T-helper 1 cell treated with Interleukin-12 subunit alpha and Interleukin-12 subunit beta and Interleukin-4 antibody, amounts not matched to agents 30 ng/mL and 1 ng/mL, for 36 hours (primary cell): ENCODE measurements around the gene NEU4. TPM values are rescaled to one million over a fixed set of nuclear protein-coding genes. Genes with fewer than 3 reads are reported as not detected.
"Not testable (repeated sequence)": the region's sequence is repeated elsewhere in the genome, so short reads cannot be mapped to it uniquely, and the experiment has no call there.

Source experiments
- intact Hi-C: fragments of 100-400 bp; cut with micrococcal nuclease; formaldehyde crosslinking; loops from one replicate; pipeline ENCODE4 v1.15.1; 2024
- total RNA-seq: library from RNA; stranded (reverse); gene quantifications from 2 replicates; pipeline ENCODE4 v1.2.3, GENCODE V29; 2022

The NEU4 gene
- total RNA-seq, 1 donor from 2014 or later, result 0.29 TPM

DNA sequence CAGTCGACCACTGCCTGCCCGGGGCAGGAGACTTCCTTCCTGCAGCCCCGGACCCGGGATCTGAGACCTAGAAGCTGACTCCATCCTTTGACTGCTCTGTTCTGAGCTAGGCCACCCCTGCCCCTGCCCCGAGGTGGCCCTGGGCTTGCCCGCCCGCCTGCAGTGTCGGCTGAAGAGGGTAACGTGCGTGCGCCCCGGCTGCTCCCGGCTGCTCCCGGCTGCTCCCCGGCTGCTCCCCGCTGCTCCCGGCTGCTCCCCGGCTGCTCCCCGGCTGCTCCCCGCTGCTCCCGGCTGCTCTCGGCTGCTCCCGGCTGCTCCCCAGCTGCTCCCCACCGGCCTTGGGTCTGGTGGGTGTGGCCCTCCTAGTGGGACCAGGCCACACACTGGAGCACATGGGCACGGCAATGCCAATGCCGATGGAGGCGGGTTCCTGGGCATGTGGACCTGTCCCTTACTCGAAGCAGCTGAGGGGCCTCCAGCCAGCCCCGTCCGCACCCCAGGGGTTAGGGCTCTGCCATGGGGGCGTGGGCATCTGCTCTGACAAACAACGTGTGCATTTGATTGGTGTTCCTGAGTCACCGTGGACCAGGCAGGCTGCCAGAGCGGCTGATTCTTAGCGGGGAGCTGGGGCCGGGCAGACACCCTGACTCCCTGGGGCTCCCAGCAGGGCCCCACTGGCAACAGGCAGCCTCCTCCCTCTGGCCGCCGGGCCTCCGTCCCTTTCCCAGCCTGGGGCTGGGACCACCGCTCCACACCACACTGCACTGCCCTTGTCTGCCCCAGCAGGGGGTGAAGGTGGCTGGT, 34.4 kb upstream of the NEU4 start:
- intact Hi-C loops, result no loop called here

DNA sequence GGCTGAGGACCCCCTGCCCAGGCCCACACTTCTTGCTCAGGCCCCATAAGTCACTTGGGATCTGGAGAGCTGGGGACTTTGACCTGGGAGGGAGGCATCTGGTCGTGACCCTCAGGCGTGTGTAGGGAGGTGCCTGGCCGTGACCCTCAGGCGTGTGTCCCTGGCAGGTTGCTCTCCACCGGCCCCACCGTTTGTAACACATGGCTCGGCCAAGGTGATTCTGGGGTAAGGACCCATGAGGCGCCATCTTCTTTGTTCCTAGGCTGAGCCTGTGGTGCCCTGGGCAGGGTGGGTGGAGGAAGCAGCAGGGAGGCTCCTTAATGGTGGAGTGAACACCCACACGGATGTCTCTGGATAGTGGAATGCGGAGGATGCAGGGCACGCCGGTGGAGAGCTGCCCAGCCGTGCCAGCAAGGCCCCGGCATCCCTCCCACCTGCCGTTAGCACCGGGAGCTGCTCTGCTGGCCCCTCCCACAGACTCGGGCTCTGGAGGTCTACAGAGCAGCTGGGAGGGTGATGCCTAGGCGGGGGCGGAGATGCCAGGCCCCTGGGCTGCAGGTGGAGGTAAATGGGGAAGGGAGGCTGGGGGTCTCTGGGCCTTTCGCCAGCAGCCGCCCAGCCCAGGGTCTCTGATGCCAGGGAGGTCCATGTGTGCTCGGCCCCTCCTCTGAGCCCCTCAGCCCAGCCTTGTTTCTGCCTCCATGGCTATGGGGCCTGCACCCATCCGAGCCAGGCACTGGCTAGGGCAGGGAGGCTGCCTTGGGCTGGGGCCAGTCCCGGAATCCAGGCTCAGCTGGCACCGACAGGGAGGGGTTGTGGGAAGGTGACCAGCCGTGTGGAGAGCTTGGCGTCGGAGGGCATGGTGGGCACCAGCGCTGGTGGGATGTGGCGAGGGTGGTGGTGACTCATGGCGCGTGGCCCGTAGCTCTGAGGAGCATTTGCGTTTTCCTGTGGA, 33.5 kb upstream of the NEU4 start:
- intact Hi-C loops, result no loop called here

DNA sequence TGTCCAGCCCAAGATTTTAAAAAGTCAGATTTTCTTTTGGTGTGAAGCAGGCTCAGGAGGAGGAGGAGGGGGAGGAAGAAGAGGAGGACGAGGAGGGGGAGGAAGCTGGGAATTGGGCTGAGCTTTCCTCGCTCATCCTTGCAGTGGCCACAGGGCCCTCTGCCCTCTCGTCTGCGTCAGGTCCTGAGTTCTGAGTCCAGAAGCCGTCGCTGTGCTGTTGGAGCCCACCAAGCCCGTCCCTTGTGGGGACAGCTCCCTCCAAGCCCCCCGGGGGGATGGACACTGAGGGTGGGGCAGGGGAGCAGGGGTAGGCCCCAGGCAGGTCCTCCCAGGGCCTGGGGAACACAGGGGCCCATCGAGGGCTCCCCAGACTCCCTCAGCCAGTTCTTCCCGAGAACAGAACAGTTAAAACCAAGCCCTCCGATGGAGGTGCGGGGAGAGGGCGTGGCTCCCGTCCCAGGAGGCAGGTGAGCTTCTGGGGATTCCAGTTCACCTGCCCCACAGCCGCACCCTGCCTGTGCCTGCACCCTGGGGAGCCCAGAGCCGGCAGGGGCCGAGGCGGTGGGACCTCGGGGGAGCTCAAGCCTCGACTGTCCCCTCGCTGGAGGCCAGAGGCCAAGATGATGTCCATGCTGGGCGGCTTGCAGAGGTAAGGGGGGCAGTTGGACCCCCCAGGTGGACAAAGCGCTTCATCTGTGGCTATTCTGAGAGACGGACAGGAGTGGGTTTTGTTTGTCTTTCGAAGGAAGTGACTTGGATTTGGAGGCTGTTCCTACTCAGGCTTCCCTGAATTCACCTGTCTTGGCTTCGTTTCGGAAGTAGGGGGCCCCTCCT, 32.4 kb upstream of the NEU4 start, which contains the start of gene GAL3ST2:
GAL3ST2 (plus strand) TSS at position 487 of the 834 bp plus-strand sequence; CDS start at position 621, 134 bp downstream.
- intact Hi-C loops, result no loop called here

DNA sequence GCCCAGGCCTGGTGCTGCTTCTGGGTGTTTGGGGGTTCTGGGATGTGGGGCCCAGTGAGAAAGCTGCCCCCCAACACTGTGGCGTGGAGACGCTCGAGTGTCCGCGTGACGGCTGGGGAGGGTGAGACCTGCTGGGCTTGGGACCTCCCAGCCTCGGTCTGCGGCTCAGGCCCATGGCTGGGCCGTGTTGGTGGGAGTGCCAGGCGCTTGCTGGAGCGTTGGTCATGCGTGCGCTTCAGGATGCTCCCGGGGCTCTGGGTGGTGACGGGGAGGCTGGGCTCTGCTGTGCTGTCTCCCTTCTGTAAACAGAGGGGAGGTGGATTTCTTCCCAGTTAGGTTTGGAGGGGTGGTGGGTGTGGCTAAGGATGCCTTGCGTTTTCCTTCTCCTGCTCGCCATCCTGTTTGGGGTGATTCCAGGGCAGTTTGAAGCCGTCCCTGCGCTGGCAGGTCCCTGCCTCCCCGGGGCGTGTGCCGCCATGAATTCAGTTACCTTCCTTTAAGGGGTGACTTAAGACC, 31.8 kb upstream of the NEU4 start:
- intact Hi-C loops, result no loop called here

DNA sequence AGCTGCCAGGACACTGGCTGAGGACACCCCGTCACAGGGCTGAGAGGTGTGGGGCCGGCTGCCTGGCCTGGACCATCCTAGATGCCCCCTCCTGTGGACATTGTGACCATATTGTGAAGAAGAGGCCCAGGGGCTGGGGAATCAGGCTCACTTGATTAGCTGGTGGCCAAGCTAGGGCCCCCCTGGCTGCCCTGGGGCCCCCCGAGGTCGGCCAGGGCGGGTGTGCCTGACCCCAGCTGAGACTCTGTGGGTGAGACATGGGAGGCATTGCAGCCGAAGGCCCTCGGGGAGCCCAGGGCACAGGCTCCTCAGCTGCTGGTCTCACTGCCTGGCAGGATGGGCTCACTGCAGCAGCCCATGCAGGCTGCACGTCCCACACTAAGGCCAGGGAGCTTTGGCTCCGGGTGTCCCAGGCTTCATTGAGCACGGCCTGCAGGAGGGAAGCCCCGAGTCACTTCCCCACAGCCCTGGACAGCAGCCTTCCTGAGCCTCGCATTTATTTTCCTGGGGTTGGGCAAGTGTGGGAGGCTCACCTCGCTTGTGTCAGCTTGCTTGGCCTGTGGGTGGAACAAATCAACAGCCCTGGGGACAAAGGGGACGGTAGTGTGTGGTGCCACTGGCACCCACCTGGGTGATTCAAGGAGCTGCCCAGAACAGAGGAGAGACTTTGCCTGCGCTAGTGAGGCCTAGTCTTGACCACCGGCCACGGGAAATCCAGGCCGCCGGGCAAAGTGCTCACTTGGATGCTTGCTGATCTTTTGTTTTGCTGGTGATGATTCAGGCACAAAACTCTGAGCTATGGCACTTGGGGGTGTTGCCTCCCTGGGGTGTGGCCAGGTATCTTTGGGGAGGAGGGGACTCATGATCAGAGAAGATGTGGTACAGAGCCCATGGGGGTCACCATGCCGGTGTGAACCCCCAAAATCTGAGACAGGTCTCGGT, 31.0 kb upstream of the NEU4 start:
- intact Hi-C loops, result no loop called here

DNA sequence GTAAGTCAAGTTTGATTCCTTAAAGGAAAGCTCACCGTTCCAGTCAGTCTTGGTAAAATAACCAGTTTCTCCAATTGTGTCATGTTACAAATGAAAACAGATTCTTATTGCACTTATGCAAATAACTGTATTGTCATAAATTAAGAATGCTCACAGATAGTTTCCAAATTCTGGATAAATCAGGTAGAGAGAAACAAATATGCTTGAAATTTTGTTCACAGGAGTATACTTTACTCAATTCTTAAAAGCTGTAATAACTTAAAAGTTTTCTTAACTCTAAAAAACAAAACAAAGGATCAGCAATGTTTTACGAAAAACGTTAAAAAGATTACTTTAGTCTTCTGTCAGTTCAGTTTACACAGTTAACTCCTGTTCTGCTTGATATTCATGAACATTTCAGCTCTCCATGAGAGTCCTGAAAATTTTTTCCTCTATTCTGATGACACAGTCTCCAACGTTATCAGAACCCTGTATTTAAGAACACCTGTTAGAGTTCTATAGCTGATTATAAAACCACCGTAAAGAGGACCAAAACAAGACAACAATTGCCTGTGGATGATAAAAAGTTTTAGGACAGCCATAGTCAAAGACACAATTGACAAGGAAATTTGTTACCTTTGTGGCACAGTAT, 27.9 kb upstream of the NEU4 start:
- intact Hi-C loops, result no loop called here

DNA sequence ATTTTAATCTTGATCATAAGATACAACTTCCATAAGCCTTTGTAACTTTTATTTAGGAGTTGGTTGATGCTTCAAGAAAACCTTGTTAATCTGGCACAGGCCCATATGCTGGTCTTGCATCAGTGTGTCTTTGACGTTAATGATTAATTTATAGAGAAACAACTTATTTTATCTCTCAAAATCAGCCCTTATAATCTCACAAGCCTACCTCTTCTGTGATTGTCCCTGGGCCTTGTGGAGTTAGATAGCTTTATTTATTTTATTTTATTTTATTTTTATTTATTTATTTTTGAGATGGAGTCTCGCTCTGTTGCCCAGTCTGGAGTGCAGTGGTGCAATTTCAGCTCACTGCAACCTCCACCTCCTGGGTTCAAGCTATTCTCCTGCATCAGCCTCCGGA, 26.9 kb upstream of the NEU4 start:
- intact Hi-C loops, result not testable (repeated sequence)

DNA sequence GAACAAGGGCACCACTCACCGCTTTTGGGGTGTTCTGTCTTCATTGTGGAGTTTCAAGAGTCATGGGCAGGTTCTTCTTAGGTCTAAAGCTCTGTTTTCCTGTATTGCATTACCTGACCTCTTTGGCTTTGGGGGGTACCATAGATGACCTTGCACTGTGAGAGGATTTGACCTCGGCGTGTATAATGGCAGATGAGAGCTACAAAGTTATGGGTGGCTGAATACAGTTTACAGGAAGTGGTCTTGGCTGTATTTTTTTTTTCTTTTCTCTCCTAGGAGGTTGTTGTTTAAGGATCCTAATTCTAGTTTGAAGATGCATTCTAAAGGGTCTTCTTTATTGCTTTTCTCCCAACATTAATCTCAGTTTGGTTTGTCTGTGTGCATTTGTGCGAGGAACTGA, 20.9 kb upstream of the NEU4 start:
- intact Hi-C loops, result no loop called here

DNA sequence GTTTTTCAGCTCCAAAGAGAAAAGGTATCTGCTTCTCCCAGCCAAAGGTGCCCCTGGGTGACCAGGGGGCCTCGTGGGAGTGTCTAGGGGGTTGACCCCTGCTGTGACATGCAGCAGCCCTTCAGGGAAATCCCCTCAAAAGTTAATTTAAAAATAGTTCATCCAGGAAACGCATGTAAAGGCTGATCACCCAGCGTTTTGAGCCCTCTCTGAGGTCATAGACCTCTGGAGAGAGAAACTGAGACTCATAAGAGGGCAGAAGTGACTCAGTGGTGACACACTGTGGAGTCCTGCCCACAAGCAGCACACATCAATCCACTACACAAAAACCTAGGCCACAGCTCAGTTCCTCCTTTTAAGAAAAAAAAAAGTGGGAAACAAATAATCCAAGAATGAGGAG, 20.4 kb upstream of the NEU4 start:
- intact Hi-C loops, result no loop called here

DNA sequence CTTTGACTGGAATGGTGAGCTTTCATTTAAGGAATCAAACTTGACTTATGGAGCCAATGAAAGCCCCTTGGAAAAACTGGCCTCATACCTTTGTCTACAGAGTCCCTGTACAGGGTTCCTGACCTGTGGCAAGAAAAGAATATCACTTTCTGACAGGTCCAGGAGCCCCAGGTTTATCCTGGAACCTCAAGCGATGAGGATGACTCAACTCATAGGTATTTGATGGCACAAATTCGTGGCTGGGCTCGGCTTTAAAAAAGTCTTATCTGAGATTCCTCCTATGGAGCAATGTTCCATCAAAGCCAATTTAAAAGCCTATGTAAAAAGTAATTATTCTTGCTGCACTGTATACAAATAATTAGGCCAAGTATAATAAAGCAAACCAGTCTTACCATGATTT, 17.6 kb upstream of the NEU4 start:
- intact Hi-C loops, result not testable (repeated sequence)

DNA sequence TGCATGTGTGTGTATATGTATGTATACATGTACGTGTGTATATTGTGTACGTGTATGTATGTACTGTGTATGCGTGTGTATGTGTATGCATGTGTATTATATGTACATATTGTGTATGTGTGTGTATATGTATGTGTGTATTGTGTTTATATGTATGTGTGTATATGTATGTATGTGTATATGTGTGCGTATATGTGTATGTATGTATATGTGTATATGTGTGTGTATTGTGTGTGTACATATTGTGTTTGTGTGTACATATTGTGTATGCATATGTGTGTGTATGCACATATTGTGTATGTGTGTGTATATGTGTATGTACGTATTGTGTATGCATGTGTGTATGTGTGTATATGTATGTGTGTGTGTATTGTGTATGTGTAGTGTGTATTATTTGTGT, 15.6 kb upstream of the NEU4 start:
- intact Hi-C loops, result no loop called here

DNA sequence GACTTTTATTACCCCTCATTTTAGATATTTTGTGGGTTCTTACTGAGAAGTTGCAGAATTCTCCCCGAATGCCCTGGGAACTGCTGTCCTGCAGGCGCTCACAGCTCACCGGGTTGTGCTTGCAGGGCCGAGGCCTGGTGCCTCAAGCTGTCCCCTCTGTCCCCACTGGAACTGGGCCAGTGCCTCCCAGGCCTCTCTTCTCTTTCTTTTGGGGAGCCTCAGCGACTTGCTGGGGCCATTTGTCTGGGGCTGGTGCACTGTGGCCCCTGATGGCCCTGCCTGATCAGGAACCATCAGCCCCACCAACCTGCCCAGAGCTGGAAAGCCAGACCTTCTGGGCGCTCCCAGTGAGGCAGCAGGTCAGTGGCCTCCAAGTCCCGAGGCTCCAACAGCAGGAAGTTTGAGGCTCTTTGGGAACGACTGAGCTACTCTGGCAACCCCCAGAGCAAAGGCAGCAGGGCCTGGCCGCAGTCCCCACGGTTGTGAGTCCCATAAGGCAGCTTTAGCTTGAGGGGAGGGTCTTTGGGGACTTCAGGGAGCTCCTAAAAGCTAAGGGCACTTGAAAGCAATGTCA, 14.7 kb upstream of the NEU4 start:
- intact Hi-C loops, result no loop called here

DNA sequence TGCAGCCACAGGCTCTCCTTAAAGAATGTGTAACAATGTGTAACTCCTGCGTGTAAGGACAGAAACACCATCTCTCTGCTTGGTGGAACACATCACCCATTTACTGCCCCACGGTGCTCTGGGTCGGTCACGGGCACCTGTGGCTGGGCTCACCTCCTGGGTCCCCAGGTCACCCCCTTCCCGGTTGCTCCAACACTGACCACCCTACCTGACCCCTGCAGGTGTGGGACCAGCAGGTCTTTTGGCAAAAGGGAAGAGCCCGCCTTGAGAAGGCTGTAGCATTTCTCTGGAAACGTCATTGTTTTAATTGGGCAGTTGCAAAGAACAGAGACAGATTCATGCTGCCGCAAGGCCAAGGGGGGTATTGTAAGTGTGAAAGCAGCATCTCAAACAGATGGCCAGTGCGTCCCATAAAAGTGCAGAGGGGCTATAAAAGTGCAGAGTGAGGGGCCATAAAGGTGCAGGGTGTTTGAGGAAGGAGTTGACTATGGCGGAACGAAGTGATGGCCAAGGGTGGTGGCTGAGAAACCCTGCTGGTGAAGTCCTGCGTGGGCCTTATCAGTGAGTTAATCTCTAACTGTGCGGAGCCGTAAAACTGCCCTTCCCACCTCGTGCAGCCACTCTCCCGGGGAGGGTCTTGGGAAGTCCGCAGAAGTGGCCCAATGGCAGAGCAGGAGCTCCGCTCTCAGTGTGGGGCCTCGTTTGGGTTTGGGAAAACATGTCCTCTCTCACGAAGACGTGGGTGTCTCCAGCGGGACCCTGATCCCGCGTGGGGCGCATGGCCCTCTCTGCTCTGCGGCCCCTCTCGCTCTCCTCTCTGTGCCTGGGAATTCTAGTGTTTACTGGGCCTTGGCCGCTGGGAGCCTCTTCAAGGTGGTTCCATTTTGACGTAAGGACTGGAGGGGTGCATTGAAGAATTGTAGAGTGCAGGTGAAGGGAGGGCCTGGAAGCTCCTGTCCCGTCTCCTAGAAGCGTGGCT, 13.7 kb upstream of the NEU4 start:
- intact Hi-C loops, result no loop called here

DNA sequence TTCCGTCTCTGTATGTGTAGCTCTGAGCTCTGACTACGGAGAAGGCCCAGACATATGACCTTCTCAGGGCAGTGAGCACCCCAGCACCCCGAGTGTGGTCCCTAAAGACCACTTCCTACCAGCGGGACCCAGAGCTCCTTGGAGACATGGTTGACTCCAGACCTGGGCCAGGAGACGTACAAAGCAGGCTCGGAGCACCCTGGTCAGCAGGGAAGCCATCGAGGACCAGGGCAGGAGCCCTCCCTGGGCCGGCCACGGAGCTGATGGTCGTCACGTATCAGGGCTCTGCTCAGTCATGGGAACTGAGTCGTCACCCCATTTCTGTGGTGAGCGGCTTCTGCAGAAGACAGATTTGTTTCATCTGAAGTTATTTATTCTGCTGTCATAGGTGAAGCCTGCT, 12.8 kb upstream of the NEU4 start:
- intact Hi-C loops, result no loop called here

DNA sequence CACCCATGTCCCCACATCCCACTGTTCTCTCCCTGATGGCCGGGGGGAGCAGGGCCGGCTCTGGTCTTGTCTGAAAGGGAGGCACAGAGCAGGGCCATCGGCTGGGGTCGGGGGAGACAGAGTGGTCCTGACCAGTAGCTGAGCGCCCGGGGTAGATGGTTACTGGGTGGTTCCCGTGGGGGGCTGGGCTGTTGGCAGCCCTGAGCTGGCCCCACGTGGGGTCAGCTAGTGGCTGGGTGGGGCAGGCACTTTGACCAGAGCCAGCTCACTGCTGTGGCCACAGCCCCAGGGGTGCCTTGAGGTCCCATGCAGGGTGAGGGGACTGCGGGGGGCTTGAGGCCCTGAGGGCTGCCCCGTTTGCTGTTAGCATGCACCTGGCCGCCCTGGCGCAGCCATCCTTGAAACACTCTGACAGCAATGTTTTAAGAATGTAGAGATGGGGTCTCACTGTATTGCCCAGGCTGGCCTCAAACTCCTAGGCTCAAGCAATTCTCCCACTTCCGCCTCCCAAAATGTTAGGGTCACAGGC, 12.3 kb upstream of the NEU4 start:
- intact Hi-C loops, result no loop called here

DNA sequence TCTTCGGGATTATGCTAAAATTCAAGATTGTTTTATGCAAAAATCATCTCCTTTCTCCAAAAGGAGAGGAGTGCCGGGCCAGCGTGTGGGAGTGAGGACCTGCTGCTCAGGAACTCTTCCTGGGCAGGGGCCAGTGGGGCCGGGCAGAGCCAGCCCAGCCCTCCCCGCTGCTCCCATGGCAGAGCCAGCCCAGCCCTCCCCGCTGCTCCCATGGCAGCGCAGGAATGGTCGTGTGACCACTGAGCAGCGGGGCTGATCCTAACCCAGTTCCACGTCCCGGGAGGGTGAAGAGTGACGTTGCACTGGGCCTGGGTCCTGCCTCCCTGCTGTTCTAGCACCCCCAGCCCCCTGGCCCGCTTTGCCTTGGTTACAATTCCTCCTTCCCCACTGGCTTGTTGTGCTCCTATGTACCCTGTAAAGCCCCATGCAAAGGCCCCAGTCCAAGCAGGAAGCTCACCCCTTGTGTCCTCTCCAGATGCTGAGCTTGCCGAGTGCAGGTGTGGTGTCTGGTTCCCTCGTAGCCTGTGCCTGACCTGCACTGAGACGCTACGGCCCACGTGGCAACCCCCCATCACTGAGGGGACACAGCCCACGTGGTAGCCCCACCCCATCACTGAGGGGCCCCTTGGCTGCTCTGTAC, 11.4 kb upstream of the NEU4 start:
- intact Hi-C loops, result no loop called here

DNA sequence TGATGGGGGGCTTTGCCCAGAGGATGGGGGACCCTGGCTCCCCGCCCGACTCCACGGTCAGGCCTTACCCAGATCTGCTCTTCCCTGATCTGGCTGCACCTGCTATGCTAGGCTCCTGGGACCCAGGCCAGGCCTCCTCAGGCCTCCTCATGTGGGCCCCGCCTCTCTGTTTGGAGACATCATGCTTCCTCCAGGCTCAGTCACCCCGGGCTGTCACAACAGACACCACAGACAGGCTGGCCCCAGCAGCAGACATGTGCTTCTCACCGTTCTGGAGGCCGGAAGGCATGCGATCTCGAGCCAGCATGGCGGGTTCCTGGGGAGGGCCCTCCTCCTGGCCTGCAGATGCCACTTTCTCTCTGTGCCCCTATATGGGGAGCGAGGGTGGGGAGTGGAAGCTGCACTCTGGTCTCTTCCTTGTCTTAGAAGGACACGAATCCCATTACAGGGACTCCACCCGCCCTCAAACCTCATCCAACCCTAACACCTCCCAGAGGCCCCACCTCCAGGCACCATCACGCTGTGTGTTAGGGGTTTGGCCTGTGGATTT, 10.8 kb upstream of the NEU4 start:
- intact Hi-C loops, result no loop called here
